ENCODE results near the gene HOXC5. TPM values are rescaled to one million over a fixed set of nuclear protein-coding genes. Genes with fewer than 3 reads are reported as not detected.

Gene HOXC5
- total RNA-seq, 1 experiment from 2014 or later, result 3.4 TPM

- Mint-ChIP-seq H3K9me3 (ENCODE audit: unreplicated experiment) (no peaks in the 10 kb centered on the region), H3K27ac (ENCODE audit: unreplicated experiment) (no peak overlapping the region), H3K27me3 (ENCODE audit: insufficient read depth, unreplicated experiment) (no peaks in the 10 kb centered on the region), H3K36me3 (ENCODE audit: insufficient read depth, unreplicated experiment) (peaks cover 7% of the 10 kb centered on the region), H3K4me1 (ENCODE audit: low read depth, unreplicated experiment) (peaks cover 12% of the 10 kb centered on the region), H3K4me3 (ENCODE audit: unreplicated experiment) (peak overlapping the region; percentile 92)
- TF ChIP-seq CTCF (IDR thresholded peaks at IDR 0.05; ENCODE audit: insufficient read depth in 1 of 2, low read depth in 1 of 2, low read length in 1 of 2, severe bottlenecking in 1 of 2, unreplicated experiment in 1 of 2), result no peak
- intact Hi-C loops (cut with micrococcal nuclease; ENCODE audit: unreplicated experiment), result no loop called here
- H3K36me3 ChIP-seq (ENCODE audit: control insufficient read depth, insufficient read depth, low read length), result no peaks in the 10 kb centered on the region; the same call in 1 of the 2 replicates
- H3K9me3 ChIP-seq, result no peaks in the 10 kb centered on the region
- ChIA-PET POLR2A (no interaction called here), CTCF (interaction anchor here (0.8 to 2.3 kb wide), 6 partner anchors 20 to 174 kb away, joined by 3 to 12 read pairs (median 7); partner anchors contain the start of gene SMUG1)
- no peak overlapping the region for H3K4me3 ChIP-seq (ENCODE audit: low read depth, low read length)
- no peaks in the 10 kb centered on the region for H3K4me1 ChIP-seq
- BruUV-seq (replicated peaks), result no TSS peak
- DNase-seq, result no peak
- H3K27me3 ChIP-seq (replicated peaks; ENCODE audit: control insufficient read depth, insufficient read depth, low read length), result no peaks in the 10 kb centered on the region
These were observed 5.4 kb upstream of the HOXC5 start for GRCh38 chr12:54027442-54027786.

GRCh38 chr12:54028314-54029201, 4.3 kb upstream of the HOXC5 start, which contains the start of gene HOXC6:
Gene HOXC6 (plus strand): TSS chr12:54028440. CDS start chr12:54028522, 82 bp downstream.
- intact Hi-C loops (cut with micrococcal nuclease; ENCODE audit: unreplicated experiment), result loop anchor here (1.0 kb wide), 1 partner anchor 22 kb away; no protein-coding TSS in a partner anchor
- no peaks in the 10 kb centered on the region for H3K27me3 ChIP-seq (replicated peaks; ENCODE audit: control insufficient read depth, insufficient read depth, low read length)
- peak in 1 of 2 experiments; percentile 55 for DNase-seq
- H3K4me3 ChIP-seq (ENCODE audit: low read depth, low read length), result peak within 1 kb of the TSS; percentile 37
- H3K27ac Mint-ChIP-seq (ENCODE audit: unreplicated experiment), result peak within 1 kb of the TSS; percentile 79
- BruUV-seq (replicated peaks), result no TSS peak
- no peaks in the 10 kb centered on the region for H3K9me3 Mint-ChIP-seq (ENCODE audit: unreplicated experiment)
- POLR2A ChIA-PET, result interaction anchor here (0.5 kb wide), 1 partner anchor 260 kb away, joined by 4 read pairs; no protein-coding TSS in a partner anchor
- peak within 1 kb of the TSS; percentile 92 for H3K4me3 Mint-ChIP-seq (ENCODE audit: unreplicated experiment)
- no peaks in the 10 kb centered on the region; the same call in 1 of the 2 replicates for H3K36me3 ChIP-seq (ENCODE audit: control insufficient read depth, insufficient read depth, low read length)
- no peaks in the 10 kb centered on the region for H3K9me3 ChIP-seq
- no peaks in the 10 kb centered on the region for H3K4me1 ChIP-seq
- no peak for TF ChIP-seq CTCF (IDR thresholded peaks at IDR 0.05; ENCODE audit: insufficient read depth in 1 of 2, low read depth in 1 of 2, low read length in 1 of 2, severe bottlenecking in 1 of 2, unreplicated experiment in 1 of 2)
- H3K27me3 Mint-ChIP-seq (ENCODE audit: insufficient read depth, unreplicated experiment), result no peaks in the 10 kb centered on the region
- peaks cover 7% of the 10 kb centered on the region for H3K36me3 Mint-ChIP-seq (ENCODE audit: insufficient read depth, unreplicated experiment)
- CTCF ChIA-PET, result interaction anchor here (0.8 to 2.3 kb wide), 10 partner anchors 19 to 186 kb away, joined by 3 to 14 read pairs (median 6); partner anchors contain the start of genes HOXC8 and SMUG1
- H3K4me1 Mint-ChIP-seq (ENCODE audit: low read depth, unreplicated experiment), result peaks cover 12% of the 10 kb centered on the region

All from Caco-2 (cell line).